PC-9 (cell line): ENCODE measurements around the gene CAMTA1. TPM values are rescaled to one million over a fixed set of nuclear protein-coding genes. Genes with fewer than 3 reads are reported as not detected.

Source experiments
- BruUV-seq: library from RNA; stranded (reverse); fragments of 400-500 nt; replicated peaks from 2 replicates; lab custom pipeline; 2021; lab: Mats Ljungman, UMichigan
- CTCF ChIA-PET: fragments of 300-600 bp; sonication (Branson Sonifier 250); formaldehyde crosslinking; loops from one replicate; lab custom pipeline; 2022; ENCODE audit warnings: antibody characterized with exemption; lab: Charles Lee
- POLR2A ChIA-PET: fragments of 300-600 bp; sonication (Branson Sonifier 250); formaldehyde crosslinking; loops from one replicate; lab custom pipeline; 2022; ENCODE audit warnings: antibody characterized with exemption; ENCODE audit not compliant: unreplicated experiment; lab: Charles Lee
- DNase-seq, 2 experiments: peaks; one replicate each; pipeline versions ENCODE4 v3.0.0 to v3.0.0-alpha.2; 2015 to 2022; ENCODE audit warnings: mixed read lengths in 1 of 2
- H2AFZ ChIP-seq: fragments of 200-600 bp; sonication (generic); 2 replicates; pipeline ENCODE4 v1.8.1; 2017; ENCODE audit warnings: antibody characterized with exemption
- H3F3A ChIP-seq: fragments of 200-600 bp; sonication (generic); 2 replicates; pipeline ENCODE4 v1.8.1; 2017; ENCODE audit warnings: antibody characterized with exemption, mild to moderate bottlenecking, low read depth; ENCODE audit not compliant: insufficient read depth
- H3K27ac ChIP-seq: fragments of 200-600 bp; sonication (generic); 2 replicates; pipeline ENCODE4 v1.6.1; 2016; ENCODE audit warnings: mixed run types
- H3K27me3 ChIP-seq: fragments of 200-600 bp; sonication (generic); 2 replicates; pipeline ENCODE4 v1.6.1; 2016; ENCODE audit warnings: low read depth, mixed run types; ENCODE audit not compliant: insufficient read depth
- H3K36me3 ChIP-seq: fragments of 200-600 bp; sonication (generic); 2 replicates; pipeline ENCODE4 v1.6.1; 2016; ENCODE audit warnings: low read depth, mixed run types
- H3K4me1 ChIP-seq: fragments of 200-600 bp; sonication (generic); replicated peaks from 2 replicates; pipeline ENCODE4 v1.6.1; 2016; ENCODE audit warnings: mixed run types; ENCODE audit not compliant: insufficient read depth
- H3K4me2 ChIP-seq: fragments of 200-600 bp; sonication (generic); 2 replicates; pipeline ENCODE4 v1.6.1; 2017; ENCODE audit warnings: mixed run types
- H3K4me3 ChIP-seq: fragments of 200-600 bp; sonication (generic); 2 replicates; pipeline ENCODE4 v1.6.1; 2016; ENCODE audit warnings: mixed run types
- H3K79me2 ChIP-seq: fragments of 200-600 bp; sonication (generic); 2 replicates; pipeline ENCODE4 v1.6.1; 2017; ENCODE audit warnings: low read depth, mixed run types
- H3K9me2 ChIP-seq: fragments of 200-600 bp; sonication (generic); 2 replicates; pipeline ENCODE4 v1.8.1; 2017; ENCODE audit warnings: mild to moderate bottlenecking; ENCODE audit not compliant: insufficient read depth
- H3K9me3 ChIP-seq: fragments of 200-600 bp; sonication (generic); 2 replicates; pipeline ENCODE4 v1.8.1; 2016; ENCODE audit warnings: low read depth; ENCODE audit not compliant: insufficient read depth
- H4K20me1 ChIP-seq: fragments of 200-600 bp; sonication (generic); 2 replicates; pipeline ENCODE4 v1.8.1; 2017; ENCODE audit not compliant: insufficient read depth
- EZH2 ChIP-seq: fragments of 200-600 bp; sonication (generic); IDR thresholded peaks from 2 replicates; pipeline ENCODE4 v1.8.0; 2017; ENCODE audit warnings: antibody characterized with exemption, low read depth
- intact Hi-C: fragments of 100-400 bp; cut with micrococcal nuclease; formaldehyde crosslinking; loops from one replicate; pipeline ENCODE4 v1.10.0; 2022; ENCODE audit not compliant: unreplicated experiment
- total RNA-seq: library from RNA; stranded (reverse); gene quantifications from 2 replicates; pipeline ENCODE4 v1.2.3, GENCODE V29; 2021
- TF ChIP-seq, protein P1 (sequence below): fragments of 200-600 bp; sonication (generic); conservative IDR thresholded peaks from 2 replicates; pipeline ENCODE4 v1.6.1; 2017; ENCODE audit warnings: mixed run types, antibody characterized with exemption, mild to moderate bottlenecking, moderate library complexity

The CAMTA1 gene
- total RNA-seq, 1 experiment from 2014 or later, result 72.3 TPM

DNA sequence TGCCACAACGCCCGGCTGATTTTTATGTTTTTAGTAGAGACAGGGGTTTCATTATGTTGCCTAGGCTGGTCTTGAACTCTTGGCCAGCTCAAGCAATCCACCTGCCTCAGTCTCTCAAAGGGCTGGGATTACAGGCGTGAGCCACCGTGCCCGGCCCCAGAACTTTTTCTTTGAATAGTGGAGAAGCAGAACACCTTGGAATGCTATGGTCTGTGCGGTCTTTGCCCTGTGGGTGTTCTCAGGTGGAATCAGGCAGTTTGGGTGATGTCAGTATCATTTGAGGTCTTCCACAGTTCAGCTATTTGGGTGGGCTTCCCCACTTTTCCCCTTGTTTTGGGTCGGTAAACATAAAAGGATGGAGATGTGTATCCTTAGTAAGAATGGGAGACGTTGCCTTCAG lies 17.6 kb downstream of the CAMTA1 start:
- H3K4me3 ChIP-seq, result no peak overlapping the region
- no peaks in the 10 kb centered on the region for H3K36me3 ChIP-seq
- H3K4me1 ChIP-seq, result peaks cover 15% of the 10 kb centered on the region
- ChIA-PET POLR2A (no interaction called here), CTCF (no interaction called here)
- peaks cover 29% of the 10 kb centered on the region for H3K79me2 ChIP-seq
- H4K20me1 ChIP-seq, result no peaks in the 10 kb centered on the region; the same call in 1 of the 2 replicates
- no peaks in the 10 kb centered on the region for H3K9me2 ChIP-seq
- H3K9me3 ChIP-seq, result no peaks in the 10 kb centered on the region
- BruUV-seq, result no TSS peak
- H3F3A ChIP-seq, result peaks cover 8% of the 10 kb centered on the region; the same call in 1 of the 2 replicates
- TF ChIP-seq, protein P1, sequence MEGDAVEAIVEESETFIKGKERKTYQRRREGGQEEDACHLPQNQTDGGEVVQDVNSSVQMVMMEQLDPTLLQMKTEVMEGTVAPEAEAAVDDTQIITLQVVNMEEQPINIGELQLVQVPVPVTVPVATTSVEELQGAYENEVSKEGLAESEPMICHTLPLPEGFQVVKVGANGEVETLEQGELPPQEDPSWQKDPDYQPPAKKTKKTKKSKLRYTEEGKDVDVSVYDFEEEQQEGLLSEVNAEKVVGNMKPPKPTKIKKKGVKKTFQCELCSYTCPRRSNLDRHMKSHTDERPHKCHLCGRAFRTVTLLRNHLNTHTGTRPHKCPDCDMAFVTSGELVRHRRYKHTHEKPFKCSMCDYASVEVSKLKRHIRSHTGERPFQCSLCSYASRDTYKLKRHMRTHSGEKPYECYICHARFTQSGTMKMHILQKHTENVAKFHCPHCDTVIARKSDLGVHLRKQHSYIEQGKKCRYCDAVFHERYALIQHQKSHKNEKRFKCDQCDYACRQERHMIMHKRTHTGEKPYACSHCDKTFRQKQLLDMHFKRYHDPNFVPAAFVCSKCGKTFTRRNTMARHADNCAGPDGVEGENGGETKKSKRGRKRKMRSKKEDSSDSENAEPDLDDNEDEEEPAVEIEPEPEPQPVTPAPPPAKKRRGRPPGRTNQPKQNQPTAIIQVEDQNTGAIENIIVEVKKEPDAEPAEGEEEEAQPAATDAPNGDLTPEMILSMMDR, result no peak
- TF ChIP-seq EZH2, result no peak
- H2AFZ ChIP-seq, result no peak overlapping the region
- H3K27ac ChIP-seq, result no peak overlapping the region
- intact Hi-C loops, result no loop called here
- DNase-seq, result no peak
- H3K27me3 ChIP-seq, result no peaks in the 10 kb centered on the region
- no peak overlapping the region for H3K4me2 ChIP-seq

DNA sequence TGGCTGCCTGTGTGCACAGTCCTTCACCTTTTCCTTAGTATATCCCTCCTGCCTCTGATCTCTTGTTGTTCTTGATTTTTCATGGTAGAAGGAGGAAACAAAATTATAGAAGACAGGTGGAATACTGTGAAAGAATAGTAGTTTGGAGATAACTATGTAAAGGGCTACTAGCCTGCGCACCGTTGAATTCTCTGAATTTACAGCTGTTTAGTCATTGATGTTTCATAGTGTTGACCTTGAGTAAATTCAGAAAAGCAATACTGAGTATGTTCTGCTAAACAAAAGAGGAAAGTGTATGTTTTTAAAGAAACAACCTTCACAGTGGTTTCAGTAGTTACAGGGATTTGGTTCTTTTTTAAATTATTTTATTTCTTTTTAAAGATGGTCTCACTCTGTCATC lies 18.1 kb downstream of the CAMTA1 start:
- BruUV-seq, result no TSS peak
- ChIA-PET POLR2A (no interaction called here), CTCF (no interaction called here)

DNA sequence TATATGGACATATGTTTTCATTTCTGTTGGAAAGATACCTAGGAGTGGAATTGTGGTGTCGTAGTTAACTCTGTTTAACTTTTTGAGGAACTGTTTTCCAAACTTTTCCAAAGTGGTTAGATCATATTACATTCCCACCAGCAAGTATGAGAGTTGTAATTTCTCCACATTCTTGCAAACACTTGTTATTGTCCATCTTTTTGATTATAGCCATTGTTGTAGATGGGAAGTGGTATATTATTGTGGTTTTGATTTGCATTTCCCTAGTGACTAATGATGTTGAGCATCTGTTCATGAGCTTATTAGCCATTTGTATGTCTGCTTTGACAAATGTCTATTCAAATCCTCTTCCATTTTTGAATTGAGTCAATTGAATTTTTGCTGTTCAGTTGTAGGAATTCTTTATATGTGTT lies 19.8 kb downstream of the CAMTA1 start:
- DNase-seq, result no peak
- peaks cover 26% of the 10 kb centered on the region for H3K79me2 ChIP-seq
- no peaks in the 10 kb centered on the region for H3K9me2 ChIP-seq
- no peak overlapping the region for H3K4me2 ChIP-seq
- CTCF ChIA-PET, result no interaction called here
- H3K27me3 ChIP-seq, result no peaks in the 10 kb centered on the region
- H3K4me1 ChIP-seq, result peaks cover 14% of the 10 kb centered on the region
- intact Hi-C loops, result no loop called here
- POLR2A ChIA-PET, result no interaction called here
- no peaks in the 10 kb centered on the region; the same call in 1 of the 2 replicates for H4K20me1 ChIP-seq
- no peak overlapping the region for H2AFZ ChIP-seq
- H3K36me3 ChIP-seq, result no peaks in the 10 kb centered on the region
- H3F3A ChIP-seq, result peaks cover 8% of the 10 kb centered on the region; the same call in 1 of the 2 replicates
- BruUV-seq, result no TSS peak
- H3K27ac ChIP-seq, result no peak overlapping the region
- no peak overlapping the region for H3K4me3 ChIP-seq
- H3K9me3 ChIP-seq, result no peaks in the 10 kb centered on the region
- TF ChIP-seq, protein P1, result no peak
- TF ChIP-seq EZH2, result no peak

More for the DNA sequence above, 18.1 kb downstream of the CAMTA1 start:
- Histone ChIP-seq H3K4me3 (no peak overlapping the region), H3K36me3 (no peaks in the 10 kb centered on the region), H3K79me2 (peaks cover 29% of the 10 kb centered on the region), H3K27me3 (no peaks in the 10 kb centered on the region), H4K20me1 (no peaks in the 10 kb centered on the region; the same call in 1 of the 2 replicates), H3K27ac (no peak overlapping the region), H3K4me1 (peaks cover 15% of the 10 kb centered on the region), H3K9me2 (no peaks in the 10 kb centered on the region), H3K4me2 (no peak overlapping the region), H3K9me3 (no peaks in the 10 kb centered on the region), H2AFZ (no peak overlapping the region), H3F3A (peaks cover 8% of the 10 kb centered on the region; the same call in 1 of the 2 replicates)
- no peak for DNase-seq
- TF ChIP-seq EZH2, result no peak
- TF ChIP-seq, protein P1, result no peak
- intact Hi-C loops, result no loop called here
